Endothelial cell of umbilical vein (primary cell): ENCODE measurements around the gene AFTPH. TPM values are rescaled to one million over a fixed set of nuclear protein-coding genes. Genes with fewer than 3 reads are reported as not detected.

ENCODE experiments used
- BruUV-seq: library from RNA; stranded (reverse); fragments of 400-500 nt; replicated peaks from 2 replicates; lab custom pipeline; 2021; lab: Mats Ljungman, UMichigan
- CTCF ChIA-PET: fragments of 300-600, 350-600 bp; sonication (Branson Sonifier 250); formaldehyde crosslinking; loops from one replicate; lab custom pipeline; 2021; ENCODE audit warnings: antibody characterized with exemption, inconsistent platforms; lab: Charles Lee
- POLR2A ChIA-PET: fragments of 300-600, 350-600 bp; sonication (Branson Sonifier 250); formaldehyde crosslinking; loops from one replicate; lab custom pipeline; 2021; ENCODE audit warnings: antibody characterized with exemption, inconsistent platforms; lab: Charles Lee
- DNase-seq: peaks from one replicate; pipeline ENCODE4 v3.0.0-alpha.2; 2011; ENCODE audit warnings: low read depth, low spot score
- FAIRE-seq: peaks from 2 replicates; lab custom pipeline; 2011; peaks lifted over from hg19 to GRCh38; lab: Jason Lieb, UNC
- H2AFZ ChIP-seq: 2 replicates; pipeline ENCODE4 v1.6.0; 2012; ENCODE audit warnings: low read depth, low read length, control low read depth, inconsistent platforms
- H3K27ac ChIP-seq: 2 replicates; pipeline ENCODE4 v1.5.1; 2011; ENCODE audit warnings: low read depth, mild to moderate bottlenecking, control low read depth, low read length, moderate library complexity; ENCODE audit not compliant: insufficient read depth
- H3K27me3 ChIP-seq, 2 experiments: 2 replicates each; pipeline versions ENCODE4 v1.6.0 to v1.6.1; 2011; ENCODE audit warnings: low read length in 2 of 2, mixed read lengths in 1 of 2; ENCODE audit not compliant: control insufficient read depth in 2 of 2, insufficient read depth in 2 of 2
- H3K36me3 ChIP-seq, 2 experiments: 2 replicates in 1 of 2; 3 replicates in 1 of 2; pipeline ENCODE4 v1.5.1; 2011; ENCODE audit warnings: low read length in 2 of 2, mild to moderate bottlenecking in 1 of 2, moderate library complexity in 1 of 2; ENCODE audit not compliant: control insufficient read depth in 2 of 2, insufficient read depth in 2 of 2; ENCODE audit errors: extremely low read depth in 1 of 2
- H3K4me1 ChIP-seq: 3 replicates; pipeline ENCODE4 v1.5.1; 2011; ENCODE audit warnings: mild to moderate bottlenecking, low read length; ENCODE audit not compliant: control insufficient read depth, insufficient read depth; ENCODE audit errors: extremely low read depth
- H3K4me2 ChIP-seq: 2 replicates; pipeline ENCODE4 v1.6.1; 2011; ENCODE audit warnings: low read length, control low read depth, mixed read lengths; ENCODE audit not compliant: insufficient read depth
- H3K4me3 ChIP-seq, 3 experiments: fragments of 200-600 bp in 1 of 3; sonication (generic), shearing (Covaris generic) in 1 of 3; replicated peaks in 1 of 3; 2 replicates each; pipeline ENCODE4 v1.5.1; 2011 to 2016; ENCODE audit warnings: control low read depth in 3 of 3, low read length in 3 of 3, mild to moderate bottlenecking in 2 of 3, inconsistent platforms in 1 of 3, low read depth in 1 of 3, moderate library complexity in 1 of 3; ENCODE audit not compliant: insufficient read depth in 1 of 3
- H3K79me2 ChIP-seq: 2 replicates; pipeline ENCODE4 v1.6.0; 2012; ENCODE audit warnings: low read length, inconsistent platforms; ENCODE audit not compliant: control insufficient read depth, insufficient read depth
- H3K9ac ChIP-seq: replicated peaks from 2 replicates; pipeline ENCODE3; 2011; ENCODE audit warnings: low read length, control low read depth; ENCODE audit not compliant: insufficient read depth; ENCODE audit errors: extremely low read depth
- H3K9me1 ChIP-seq: replicated peaks from 3 replicates; pipeline ENCODE4 v1.6.0; 2011; ENCODE audit warnings: mild to moderate bottlenecking, low read length; ENCODE audit not compliant: control insufficient read depth, insufficient read depth; ENCODE audit errors: extremely low read depth
- H3K9me3 ChIP-seq: replicated peaks from 2 replicates; pipeline ENCODE4 v1.5.1; 2012; ENCODE audit warnings: low read length, inconsistent platforms; ENCODE audit not compliant: control insufficient read depth, insufficient read depth
- H4K20me1 ChIP-seq: replicated peaks from 2 replicates; pipeline ENCODE3; 2011; ENCODE audit warnings: mild to moderate bottlenecking, low read length; ENCODE audit not compliant: control insufficient read depth, insufficient read depth; ENCODE audit errors: extremely low read depth
- CTCF ChIP-seq, 2 donors: IDR thresholded peaks; 1 replicate in 1 of 2; 2 replicates in 1 of 2; pipeline ENCODE4 v1.5.1; 2011; ENCODE audit warnings: low read length in 2 of 2, mild to moderate bottlenecking in 2 of 2, moderate library complexity in 2 of 2, control low read depth in 1 of 2, inconsistent platforms in 1 of 2, low read depth in 1 of 2; ENCODE audit not compliant: insufficient read depth in 1 of 2; ENCODE audit errors: extremely low read depth in 1 of 2
- EZH2 ChIP-seq: IDR thresholded peaks from 2 replicates; pipeline ENCODE4 v1.6.1; 2012; ENCODE audit warnings: borderline replicate concordance, low read depth, mild to moderate bottlenecking, moderate library complexity, low read length, inconsistent platforms; ENCODE audit not compliant: severe bottlenecking
- FOS ChIP-seq: IDR thresholded peaks from 2 replicates; pipeline ENCODE4 v1.6.1; 2011; ENCODE audit warnings: mild to moderate bottlenecking, low read length, moderate library complexity, borderline replicate concordance; ENCODE audit not compliant: insufficient read depth
- GATA2 ChIP-seq: IDR thresholded peaks from 2 replicates; pipeline ENCODE4 v1.7.0; 2011; ENCODE audit warnings: low read depth, mild to moderate bottlenecking, moderate library complexity, mixed read lengths, low read length; ENCODE audit not compliant: insufficient read length, insufficient read depth
- JUN ChIP-seq: IDR thresholded peaks from 2 replicates; pipeline ENCODE4 v1.6.1; 2011; ENCODE audit warnings: borderline replicate concordance, low read depth; ENCODE audit not compliant: insufficient read length, insufficient read depth
- MAX ChIP-seq: IDR thresholded peaks from 2 replicates; pipeline ENCODE4 v1.6.1; 2011; ENCODE audit not compliant: insufficient read depth, insufficient read length
- MYC ChIP-seq: IDR thresholded peaks from one replicate; pipeline ENCODE4 v1.6.1; 2011; ENCODE audit warnings: mild to moderate bottlenecking, low read depth, low read length
- POLR2A ChIP-seq: IDR thresholded peaks from 2 replicates; pipeline ENCODE4 v1.6.1; 2012; ENCODE audit warnings: low read depth, mild to moderate bottlenecking, control low read depth, low read length
- POLR2AphosphoS5 ChIP-seq: IDR thresholded peaks from 2 replicates; pipeline ENCODE4 v1.6.1; 2012; ENCODE audit warnings: low read depth, mild to moderate bottlenecking, control low read depth, low read length, moderate library complexity; ENCODE audit not compliant: insufficient read depth
- dilution Hi-C: fragments of 300-500 bp; cut with MboI; formaldehyde crosslinking; loops from one replicate; pipeline ENCODE4 v1.15.0; 2019; ENCODE audit warnings: low sequenced_read_pairs; ENCODE audit not compliant: extremely low pct_ligation_motif_present
- intact Hi-C: fragments of 100-400 bp; cut with micrococcal nuclease; formaldehyde crosslinking; loops from one replicate; pipeline ENCODE4 v1.10.0; 2022
- polyA plus RNA-seq, 4 experiments: library from polyadenylated mRNA; depleted of rRNA in 3 of 4; stranded (reverse) in 3 of 4; unstranded in 1 of 4; fragments of >200 nt; gene quantifications; 2 replicates each; pipeline versions ENCODE4 v1.2.1 to v1.2.3, GENCODE V29; 2011 to 2012; ENCODE audit warnings: missing spikeins in 1 of 4
- total RNA-seq: library from RNA; stranded (reverse); gene quantifications from 2 replicates; pipeline ENCODE4 v1.2.3, GENCODE V29; 2021

Gene AFTPH
- total and polyA plus RNA-seq, 2 donors (not counting 3 experiments of a cell fraction or from before 2014, with no cell fraction given): 6.9 to 15.3 TPM

GRCh38 chr2:64624862-64625261 is 100.7 kb downstream of the AFTPH start:
- no peak overlapping the region for H3K4me3 ChIP-seq
- FAIRE-seq: no peak
- H3K9me1 ChIP-seq: no peaks in the 10 kb centered on the region
- H3K79me2 ChIP-seq: no peaks in the 10 kb centered on the region
- DNase-seq: no peak
- no TSS peak for BruUV-seq
- CTCF ChIA-PET: interaction anchor here (1.1 to 2.5 kb wide), 4 partner anchors 9 to 101 kb away, joined by 3 to 7 read pairs (median 4); partner anchors contain the start of gene AFTPH
- H2AFZ ChIP-seq: no peak overlapping the region
- H3K27me3 ChIP-seq: no peaks in the 10 kb centered on the region
- H3K36me3 ChIP-seq: no peaks in the 10 kb centered on the region
- no peaks in the 10 kb centered on the region for H3K9me3 ChIP-seq
- dilution Hi-C loops: no loop called here
- no peak overlapping the region for H3K4me2 ChIP-seq
- no peak overlapping the region for H3K9ac ChIP-seq
- no peaks in the 10 kb centered on the region for H3K4me1 ChIP-seq
- no peaks in the 10 kb centered on the region for H4K20me1 ChIP-seq
- POLR2A ChIA-PET: no interaction called here
- H3K27ac ChIP-seq: no peak overlapping the region
- TF ChIP-seq POLR2AphosphoS5 (no peak), MAX (no peak), JUN (no peak), FOS (no peak), EZH2 (no peak), MYC (no peak), CTCF (IDR thresholded peaks at IDR 0.05; ENCODE audit: extremely low read depth in 1 of 2, insufficient read depth in 1 of 2, low read depth in 1 of 2, low read length in 2 of 2) (no peak), POLR2A (no peak), GATA2 (no peak)
- intact Hi-C loops: no loop called here
